NCI-H774 (cell line): ENCODE results near the gene WDR76.

ENCODE experiments used
- DNase-seq: peaks from one replicate; lab custom pipeline; 2025; lab: John Stamatoyannopoulos, UW

WDR76 gene

GRCh38 chr15:43913941-43914340, 87.1 kb downstream of the WDR76 start:
- DNase-seq, result no peak

- DNase-seq, result no peak
These were observed 89.0 kb downstream of the WDR76 start for GRCh38 chr15:43915631-43916325.

- no peak for DNase-seq
These were observed 89.5 kb downstream of the WDR76 start for GRCh38 chr15:43916326-43916660.
